Measurements from ENCODE around the gene STARD3NL.
A peak's percentile ranks its signal among the peaks of the same experiment; 100 is the strongest.

Gene STARD3NL, protein sequence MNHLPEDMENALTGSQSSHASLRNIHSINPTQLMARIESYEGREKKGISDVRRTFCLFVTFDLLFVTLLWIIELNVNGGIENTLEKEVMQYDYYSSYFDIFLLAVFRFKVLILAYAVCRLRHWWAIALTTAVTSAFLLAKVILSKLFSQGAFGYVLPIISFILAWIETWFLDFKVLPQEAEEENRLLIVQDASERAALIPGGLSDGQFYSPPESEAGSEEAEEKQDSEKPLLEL

GRCh38 chr7:38178004-38178694 lies at the start of gene STARD3NL:
TSS of gene STARD3NL (plus strand) at chr7:38178245. CDS start at chr7:38207505, 29,260 bp downstream.
- peak; percentile 100 for DNase-seq (ENCODE audit: low spot score)
- POLR2A ChIA-PET (ENCODE audit: low non-redundant PET): no interaction called here
- peak within 1 kb of the TSS; percentile 78 for H3K27ac ChIP-seq
- TF ChIP-seq, protein P1, sequence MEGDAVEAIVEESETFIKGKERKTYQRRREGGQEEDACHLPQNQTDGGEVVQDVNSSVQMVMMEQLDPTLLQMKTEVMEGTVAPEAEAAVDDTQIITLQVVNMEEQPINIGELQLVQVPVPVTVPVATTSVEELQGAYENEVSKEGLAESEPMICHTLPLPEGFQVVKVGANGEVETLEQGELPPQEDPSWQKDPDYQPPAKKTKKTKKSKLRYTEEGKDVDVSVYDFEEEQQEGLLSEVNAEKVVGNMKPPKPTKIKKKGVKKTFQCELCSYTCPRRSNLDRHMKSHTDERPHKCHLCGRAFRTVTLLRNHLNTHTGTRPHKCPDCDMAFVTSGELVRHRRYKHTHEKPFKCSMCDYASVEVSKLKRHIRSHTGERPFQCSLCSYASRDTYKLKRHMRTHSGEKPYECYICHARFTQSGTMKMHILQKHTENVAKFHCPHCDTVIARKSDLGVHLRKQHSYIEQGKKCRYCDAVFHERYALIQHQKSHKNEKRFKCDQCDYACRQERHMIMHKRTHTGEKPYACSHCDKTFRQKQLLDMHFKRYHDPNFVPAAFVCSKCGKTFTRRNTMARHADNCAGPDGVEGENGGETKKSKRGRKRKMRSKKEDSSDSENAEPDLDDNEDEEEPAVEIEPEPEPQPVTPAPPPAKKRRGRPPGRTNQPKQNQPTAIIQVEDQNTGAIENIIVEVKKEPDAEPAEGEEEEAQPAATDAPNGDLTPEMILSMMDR (conservative IDR thresholded peaks at IDR 0.05; ENCODE audit: low read depth): no peak
- CTCF ChIA-PET: no interaction called here

DNA sequence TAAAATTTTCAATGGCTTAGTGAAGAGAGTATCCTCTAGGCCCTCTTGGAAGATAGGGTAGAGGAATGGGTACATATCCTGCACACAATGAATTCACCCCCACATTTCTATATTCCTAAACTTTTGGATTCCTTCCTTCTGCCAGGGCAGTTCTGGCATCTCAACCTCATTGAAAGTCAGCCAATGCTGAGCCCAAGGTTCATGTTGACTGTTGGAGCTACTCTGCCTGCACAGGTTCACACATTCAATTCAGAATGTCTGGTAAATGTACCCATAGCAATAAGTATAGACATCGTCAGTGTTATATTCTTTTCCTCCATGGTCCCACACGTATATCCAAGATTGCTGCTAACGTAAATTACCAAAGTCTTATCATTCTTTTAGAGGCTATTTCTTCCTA lies 48.9 kb upstream of the STARD3NL start:
- ChIA-PET CTCF (no interaction called here), POLR2A (ENCODE audit: low non-redundant PET) (no interaction called here)
- TF ChIP-seq, protein P1 (conservative IDR thresholded peaks at IDR 0.05; ENCODE audit: low read depth): no peak

GRCh38 chr7:38129579-38129978 lies 48.5 kb upstream of the STARD3NL start:
- ChIA-PET POLR2A (ENCODE audit: low non-redundant PET) (no interaction called here), CTCF (no interaction called here)
- TF ChIP-seq, protein P1 (conservative IDR thresholded peaks at IDR 0.05; ENCODE audit: low read depth): no peak
- DNase-seq (ENCODE audit: low spot score): no peak
- no peak overlapping the region for H3K27ac ChIP-seq

More for the DNA sequence above, 48.9 kb upstream of the STARD3NL start:
- no peak for DNase-seq (ENCODE audit: low spot score)
- no peak overlapping the region for H3K27ac ChIP-seq

GRCh38 chr7:38138171-38138570 lies 39.9 kb upstream of the STARD3NL start:
- H3K27ac ChIP-seq: no peak overlapping the region
- no peak for DNase-seq (ENCODE audit: low spot score)
- POLR2A ChIA-PET (ENCODE audit: low non-redundant PET): no interaction called here
- CTCF ChIA-PET: no interaction called here
- TF ChIP-seq, protein P1 (conservative IDR thresholded peaks at IDR 0.05; ENCODE audit: low read depth): no peak

GRCh38 chr7:38141187-38141586 lies 36.9 kb upstream of the STARD3NL start:
- DNase-seq (ENCODE audit: low spot score): no peak
- CTCF ChIA-PET: interaction anchor here (0.7 kb wide), 1 partner anchor 20 kb away, joined by 5 read pairs; no protein-coding TSS in a partner anchor
- POLR2A ChIA-PET (ENCODE audit: low non-redundant PET): no interaction called here

GRCh38 chr7:38142736-38143135 lies 35.3 kb upstream of the STARD3NL start:
- ChIA-PET POLR2A (ENCODE audit: low non-redundant PET) (no interaction called here), CTCF (no interaction called here)
- no peak for DNase-seq (ENCODE audit: low spot score)
- TF ChIP-seq, protein P1 (conservative IDR thresholded peaks at IDR 0.05; ENCODE audit: low read depth): no peak
- H3K27ac ChIP-seq: no peak overlapping the region

More at GRCh38 chr7:38141187-38141586, 36.9 kb upstream of the STARD3NL start:
- TF ChIP-seq, protein P1 (conservative IDR thresholded peaks at IDR 0.05; ENCODE audit: low read depth): no peak
- H3K27ac ChIP-seq: no peak overlapping the region

Data from RWPE1 (cell line).